Vagina (tissue), 2 donors: ENCODE results near the gene TEAD1. TPM values are rescaled to one million over a fixed set of nuclear protein-coding genes. Genes with fewer than 3 reads are reported as not detected.
A peak's percentile ranks its signal among the peaks of the same experiment; 100 is the strongest.

Source experiments
- DNase-seq, 2 donors: peaks; one replicate each; pipeline ENCODE4 v3.0.0-alpha.2; 2017; ENCODE audit errors: extremely low spot score in 2 of 2
- H3K27ac ChIP-seq: fragments of 200-600 bp; sonication (generic); one replicate; pipeline ENCODE4 v1.5.1; 2019
- H3K27me3 ChIP-seq: fragments of 200-600 bp; sonication (generic); one replicate; pipeline ENCODE4 v1.5.1; 2019
- H3K36me3 ChIP-seq, 2 donors: fragments of 200-600 bp; sonication (generic); one replicate each; pipeline ENCODE4 v1.5.1; 2017 to 2019
- H3K4me1 ChIP-seq: fragments of 200-600 bp; sonication (generic); one replicate; pipeline ENCODE4 v1.5.1; 2019
- H3K4me3 ChIP-seq, 2 donors: fragments of 200-600 bp; sonication (generic); 1 replicate in 1 of 2; 2 replicates in 1 of 2; pipeline ENCODE4 v1.5.1; 2016 to 2019
- H3K9me3 ChIP-seq: fragments of 200-600 bp; sonication (generic); one replicate; pipeline ENCODE4 v1.5.1; 2019
- CTCF ChIP-seq, 3 experiments: fragments of 450-650 bp in 2 of 3; fragments of 200-600 bp in 1 of 3; sonication (generic) in 1 of 3; IDR thresholded peaks; one replicate each; pipeline ENCODE4 v1.5.1; 2017 to 2019; ENCODE audit warnings: antibody characterized with exemption in 3 of 3, mild to moderate bottlenecking in 2 of 3, moderate library complexity in 2 of 3
- POLR2A ChIP-seq, 2 donors: fragments of 450-650 bp; IDR thresholded peaks; one replicate each; pipeline ENCODE4 v1.6.1; 2017; ENCODE audit warnings: antibody characterized with exemption in 2 of 2, mild to moderate bottlenecking in 2 of 2, moderate library complexity in 2 of 2
- POLR2AphosphoS5 ChIP-seq, 2 donors: sonication (generic); formaldehyde crosslinking; IDR thresholded peaks; one replicate each; pipeline ENCODE4 v1.9.0; 2017; ENCODE audit warnings: antibody characterized with exemption in 2 of 2, mild to moderate bottlenecking in 2 of 2, low read depth in 1 of 2; ENCODE audit not compliant: insufficient read depth in 1 of 2
- intact Hi-C: fragments of 100-400 bp; cut with DNase I; formaldehyde crosslinking; loops from one replicate; pipeline ENCODE4 v1.15.1; 2023
- total RNA-seq: library from RNA; depleted of rRNA; stranded (reverse); fragments of >200 nt; gene quantifications from one replicate; pipeline ENCODE4 v1.2.3, GENCODE V29; 2016

Gene TEAD1
- total RNA-seq, 1 donor from 2014 or later = 50.3 TPM

- H3K4me1 ChIP-seq = peaks cover 28% of the 10 kb centered on the region
- intact Hi-C loops = no loop called here
- no peak for TF ChIP-seq CTCF (IDR thresholded peaks at IDR 0.05)
- no peak for TF ChIP-seq POLR2A (IDR thresholded peaks at IDR 0.05)
- peak in 1 of 2 donors; percentile 32 for TF ChIP-seq POLR2AphosphoS5 (IDR thresholded peaks at IDR 0.05; ENCODE audit: insufficient read depth in 1 of 2, low read depth in 1 of 2)
- H3K36me3 ChIP-seq = no peaks in the 10 kb centered on the region
- H3K9me3 ChIP-seq = no peaks in the 10 kb centered on the region
- H3K4me3 ChIP-seq = no peak overlapping the region
- no peak for DNase-seq
- H3K27me3 ChIP-seq = no peaks in the 10 kb centered on the region
- H3K27ac ChIP-seq = peak overlapping the region; percentile 72
Observed at GRCh38 chr11:12853652-12854296, 179.6 kb downstream of the TEAD1 start.

- intact Hi-C loops = no loop called here
- peaks cover 28% of the 10 kb centered on the region for H3K4me1 ChIP-seq
- H3K4me3 ChIP-seq = no peak overlapping the region
Observed at GRCh38 chr11:12854297-12854661, 180.1 kb downstream of the TEAD1 start.

GRCh38 chr11:12854829-12855228 is 180.6 kb downstream of the TEAD1 start:
- no peak for DNase-seq
- Histone ChIP-seq H3K27me3 (no peaks in the 10 kb centered on the region), H3K27ac (no peak overlapping the region), H3K36me3 (no peaks in the 10 kb centered on the region), H3K4me1 (peaks cover 28% of the 10 kb centered on the region), H3K4me3 (no peak overlapping the region), H3K9me3 (no peaks in the 10 kb centered on the region)
- no peak for TF ChIP-seq POLR2AphosphoS5 (IDR thresholded peaks at IDR 0.05; ENCODE audit: insufficient read depth in 1 of 2, low read depth in 1 of 2)
- TF ChIP-seq POLR2A (IDR thresholded peaks at IDR 0.05) = no peak
- no peak for TF ChIP-seq CTCF (IDR thresholded peaks at IDR 0.05)
- intact Hi-C loops = no loop called here

More at GRCh38 chr11:12854297-12854661, 180.1 kb downstream of the TEAD1 start:
- peak overlapping the region; percentile 51 for H3K27ac ChIP-seq
- H3K27me3 ChIP-seq = no peaks in the 10 kb centered on the region
- H3K9me3 ChIP-seq = no peaks in the 10 kb centered on the region
- H3K36me3 ChIP-seq = no peaks in the 10 kb centered on the region
- TF ChIP-seq POLR2A (IDR thresholded peaks at IDR 0.05) (no peak), CTCF (IDR thresholded peaks at IDR 0.05) (no peak), POLR2AphosphoS5 (IDR thresholded peaks at IDR 0.05; ENCODE audit: insufficient read depth in 1 of 2, low read depth in 1 of 2) (no peak)
- no peak for DNase-seq

- DNase-seq = no peak
- H3K27me3 ChIP-seq = no peaks in the 10 kb centered on the region
- no peaks in the 10 kb centered on the region for H3K9me3 ChIP-seq
- no peak overlapping the region for H3K27ac ChIP-seq
- no peak overlapping the region for H3K4me3 ChIP-seq
- peaks cover 28% of the 10 kb centered on the region for H3K4me1 ChIP-seq
- no peak for TF ChIP-seq CTCF (IDR thresholded peaks at IDR 0.05)
- no peak for TF ChIP-seq POLR2A (IDR thresholded peaks at IDR 0.05)
- no peak for TF ChIP-seq POLR2AphosphoS5 (IDR thresholded peaks at IDR 0.05; ENCODE audit: insufficient read depth in 1 of 2, low read depth in 1 of 2)
- no peaks in the 10 kb centered on the region for H3K36me3 ChIP-seq
- intact Hi-C loops = no loop called here
Observed at GRCh38 chr11:12856338-12856737, 182.1 kb downstream of the TEAD1 start.

GRCh38 chr11:12857572-12857971 is 183.4 kb downstream of the TEAD1 start:
- Histone ChIP-seq H3K4me3 (no peak overlapping the region), H3K36me3 (no peaks in the 10 kb centered on the region), H3K27me3 (no peaks in the 10 kb centered on the region), H3K9me3 (no peaks in the 10 kb centered on the region), H3K4me1 (peaks cover 32% of the 10 kb centered on the region), H3K27ac (no peak overlapping the region)
- TF ChIP-seq POLR2A (IDR thresholded peaks at IDR 0.05) (no peak), CTCF (IDR thresholded peaks at IDR 0.05) (no peak), POLR2AphosphoS5 (IDR thresholded peaks at IDR 0.05; ENCODE audit: insufficient read depth in 1 of 2, low read depth in 1 of 2) (no peak)
- intact Hi-C loops = no loop called here
- no peak for DNase-seq
